ENCODE results near the gene DLG2.
"Not testable (repeated sequence)": the region's sequence is repeated elsewhere in the genome, so short reads cannot be mapped to it uniquely, and the experiment has no call there.

The DLG2 gene

GRCh38 chr11:85276332-85276731, 350.8 kb downstream of the DLG2 start:
- no peaks in the 10 kb centered on the region for H3K27me3 Mint-ChIP-seq (ENCODE audit: low read depth)
- no peak overlapping the region for H3K27ac Mint-ChIP-seq
- H3K9me3 Mint-ChIP-seq, result peaks cover 9% of the 10 kb centered on the region

GRCh38 chr11:85270315-85270714, 356.8 kb downstream of the DLG2 start:
- H3K27ac Mint-ChIP-seq; H3K4me3 Mint-ChIP-seq; H3K27me3 Mint-ChIP-seq (ENCODE audit: low read depth); H3K4me1 Mint-ChIP-seq (ENCODE audit: low read depth); H3K36me3 Mint-ChIP-seq (ENCODE audit: low read depth); DNase-seq (ENCODE audit: low spot score); H3K9me3 Mint-ChIP-seq: not testable (repeated sequence)

More at GRCh38 chr11:85276332-85276731, 350.8 kb downstream of the DLG2 start:
- no peaks in the 10 kb centered on the region for H3K36me3 Mint-ChIP-seq (ENCODE audit: low read depth)
- DNase-seq (ENCODE audit: low spot score), result no peak
- no peak overlapping the region for H3K4me3 Mint-ChIP-seq
- H3K4me1 Mint-ChIP-seq (ENCODE audit: low read depth), result no peaks in the 10 kb centered on the region

GRCh38 chr11:85269109-85269508, 358.0 kb downstream of the DLG2 start:
- Mint-ChIP-seq H3K36me3 (ENCODE audit: low read depth) (no peaks in the 10 kb centered on the region), H3K27me3 (ENCODE audit: low read depth) (no peaks in the 10 kb centered on the region), H3K27ac (no peak overlapping the region), H3K4me3 (no peak overlapping the region), H3K9me3 (peaks cover 9% of the 10 kb centered on the region), H3K4me1 (ENCODE audit: low read depth) (no peaks in the 10 kb centered on the region)
- DNase-seq (ENCODE audit: low spot score), result no peak

- Mint-ChIP-seq H3K27ac (no peak overlapping the region), H3K4me1 (ENCODE audit: low read depth) (no peaks in the 10 kb centered on the region), H3K4me3 (no peak overlapping the region), H3K9me3 (no peaks in the 10 kb centered on the region), H3K27me3 (ENCODE audit: low read depth) (no peaks in the 10 kb centered on the region), H3K36me3 (ENCODE audit: low read depth) (no peaks in the 10 kb centered on the region)
- DNase-seq (ENCODE audit: low spot score), result no peak
Observed at GRCh38 chr11:85266646-85267045, 360.5 kb downstream of the DLG2 start.

- DNase-seq (ENCODE audit: low spot score), result no peak
- H3K27ac Mint-ChIP-seq, result no peak overlapping the region
- no peaks in the 10 kb centered on the region for H3K36me3 Mint-ChIP-seq (ENCODE audit: low read depth)
- H3K27me3 Mint-ChIP-seq (ENCODE audit: low read depth), result no peaks in the 10 kb centered on the region
- H3K4me1 Mint-ChIP-seq (ENCODE audit: low read depth), result no peaks in the 10 kb centered on the region
- H3K4me3 Mint-ChIP-seq, result no peak overlapping the region
- H3K9me3 Mint-ChIP-seq, result peaks cover 4% of the 10 kb centered on the region
Observed at GRCh38 chr11:85263328-85263727, 363.8 kb downstream of the DLG2 start.

GRCh38 chr11:85257837-85258236, 369.3 kb downstream of the DLG2 start:
- Mint-ChIP-seq H3K36me3 (ENCODE audit: low read depth) (no peaks in the 10 kb centered on the region), H3K4me1 (ENCODE audit: low read depth) (no peaks in the 10 kb centered on the region)

GRCh38 chr11:85256433-85256832, 370.7 kb downstream of the DLG2 start:
- Mint-ChIP-seq H3K27ac (no peak overlapping the region), H3K4me3 (no peak overlapping the region), H3K9me3 (peaks cover 6% of the 10 kb centered on the region), H3K36me3 (ENCODE audit: low read depth) (no peaks in the 10 kb centered on the region), H3K27me3 (ENCODE audit: low read depth) (no peaks in the 10 kb centered on the region), H3K4me1 (ENCODE audit: low read depth) (no peaks in the 10 kb centered on the region)
- DNase-seq (ENCODE audit: low spot score), result no peak

More at GRCh38 chr11:85257837-85258236, 369.3 kb downstream of the DLG2 start:
- DNase-seq (ENCODE audit: low spot score), result no peak
- Mint-ChIP-seq H3K9me3 (peaks cover 4% of the 10 kb centered on the region), H3K27ac (no peak overlapping the region), H3K4me3 (no peak overlapping the region), H3K27me3 (ENCODE audit: low read depth) (no peaks in the 10 kb centered on the region)

- Mint-ChIP-seq H3K4me1 (ENCODE audit: low read depth) (no peaks in the 10 kb centered on the region), H3K27me3 (ENCODE audit: low read depth) (no peaks in the 10 kb centered on the region), H3K4me3 (no peak overlapping the region), H3K27ac (no peak overlapping the region), H3K9me3 (peaks cover 4% of the 10 kb centered on the region), H3K36me3 (ENCODE audit: low read depth) (no peaks in the 10 kb centered on the region)
- DNase-seq (ENCODE audit: low spot score), result no peak
Observed at GRCh38 chr11:85249482-85249881, 377.7 kb downstream of the DLG2 start.

GRCh38 chr11:85247797-85248196, 379.3 kb downstream of the DLG2 start:
- Mint-ChIP-seq H3K27ac (no peak overlapping the region), H3K36me3 (ENCODE audit: low read depth) (no peaks in the 10 kb centered on the region), H3K4me3 (no peak overlapping the region), H3K9me3 (peaks cover 4% of the 10 kb centered on the region), H3K4me1 (ENCODE audit: low read depth) (no peaks in the 10 kb centered on the region), H3K27me3 (ENCODE audit: low read depth) (no peaks in the 10 kb centered on the region)
- DNase-seq (ENCODE audit: low spot score), result no peak

GRCh38 chr11:85238906-85239305, 388.2 kb downstream of the DLG2 start:
- no peaks in the 10 kb centered on the region for H3K36me3 Mint-ChIP-seq (ENCODE audit: low read depth)
- H3K9me3 Mint-ChIP-seq, result peaks cover 4% of the 10 kb centered on the region

GRCh38 chr11:85238038-85238437, 389.1 kb downstream of the DLG2 start:
- not testable (repeated sequence) for H3K4me1 Mint-ChIP-seq (ENCODE audit: low read depth); H3K4me3 Mint-ChIP-seq; H3K27ac Mint-ChIP-seq; DNase-seq (ENCODE audit: low spot score); H3K36me3 Mint-ChIP-seq (ENCODE audit: low read depth); H3K9me3 Mint-ChIP-seq; H3K27me3 Mint-ChIP-seq (ENCODE audit: low read depth)

More at GRCh38 chr11:85238906-85239305, 388.2 kb downstream of the DLG2 start:
- H3K4me1 Mint-ChIP-seq (ENCODE audit: low read depth), result no peaks in the 10 kb centered on the region
- DNase-seq (ENCODE audit: low spot score), result no peak
- H3K27me3 Mint-ChIP-seq (ENCODE audit: low read depth), result no peaks in the 10 kb centered on the region
- H3K27ac Mint-ChIP-seq, result no peak overlapping the region
- H3K4me3 Mint-ChIP-seq, result no peak overlapping the region

GRCh38 chr11:85236211-85236610, 390.9 kb downstream of the DLG2 start:
- peaks cover 3% of the 10 kb centered on the region for H3K9me3 Mint-ChIP-seq
- H3K36me3 Mint-ChIP-seq (ENCODE audit: low read depth), result no peaks in the 10 kb centered on the region
- no peaks in the 10 kb centered on the region for H3K4me1 Mint-ChIP-seq (ENCODE audit: low read depth)

GRCh38 chr11:85232559-85232958, 394.6 kb downstream of the DLG2 start:
- Mint-ChIP-seq H3K27me3 (ENCODE audit: low read depth) (no peaks in the 10 kb centered on the region), H3K4me1 (ENCODE audit: low read depth) (no peaks in the 10 kb centered on the region), H3K4me3 (no peak overlapping the region), H3K27ac (no peak overlapping the region), H3K9me3 (peaks cover 6% of the 10 kb centered on the region), H3K36me3 (ENCODE audit: low read depth) (no peaks in the 10 kb centered on the region)
- no peak for DNase-seq (ENCODE audit: low spot score)

More at GRCh38 chr11:85236211-85236610, 390.9 kb downstream of the DLG2 start:
- H3K27ac Mint-ChIP-seq, result no peak overlapping the region
- DNase-seq (ENCODE audit: low spot score), result no peak
- no peaks in the 10 kb centered on the region for H3K27me3 Mint-ChIP-seq (ENCODE audit: low read depth)
- H3K4me3 Mint-ChIP-seq, result no peak overlapping the region

GRCh38 chr11:85231588-85231987, 395.6 kb downstream of the DLG2 start:
- H3K9me3 Mint-ChIP-seq, result peaks cover 6% of the 10 kb centered on the region
- DNase-seq (ENCODE audit: low spot score), result no peak
- no peaks in the 10 kb centered on the region for H3K4me1 Mint-ChIP-seq (ENCODE audit: low read depth)
- H3K27me3 Mint-ChIP-seq (ENCODE audit: low read depth), result no peaks in the 10 kb centered on the region
- no peaks in the 10 kb centered on the region for H3K36me3 Mint-ChIP-seq (ENCODE audit: low read depth)
- H3K27ac Mint-ChIP-seq, result no peak overlapping the region
- H3K4me3 Mint-ChIP-seq, result no peak overlapping the region

- H3K4me1 Mint-ChIP-seq (ENCODE audit: low read depth); H3K27me3 Mint-ChIP-seq (ENCODE audit: low read depth); H3K27ac Mint-ChIP-seq; H3K36me3 Mint-ChIP-seq (ENCODE audit: low read depth); DNase-seq (ENCODE audit: low spot score); H3K9me3 Mint-ChIP-seq; H3K4me3 Mint-ChIP-seq: not testable (repeated sequence)
Observed at GRCh38 chr11:85229723-85230122, 397.4 kb downstream of the DLG2 start.

Data from T-helper 2 cell treated with Interferon-gamma antibody and Interleukin-4, amounts not matched to agents 5 μg/mL and 100 μg/mL, for 36 hours (primary cell).